DND-41 (cell line): ENCODE measurements around the gene ACBD4.

Experiments
- ATAC-seq: fragments of 200-7000 bp; cut with Tn5 transposase; 3 replicates; pipeline ENCODE4 v1.9.1; 2021; ENCODE audit warnings: low read depth; ENCODE audit not compliant: insufficient read depth
- DNase-seq: peaks from one replicate; pipeline ENCODE4 v3.0.0-alpha.2; 2020
- H2AFZ ChIP-seq: 2 replicates; pipeline ENCODE4 v1.6.0; 2012; ENCODE audit warnings: low read depth, low read length
- H3K27ac ChIP-seq: 2 replicates; pipeline ENCODE4 v1.5.1; 2012; ENCODE audit warnings: low read length, inconsistent platforms
- H3K27me3 ChIP-seq: fragments of 200-600 bp; sonication (generic); 2 replicates; pipeline ENCODE4 v1.6.0; 2012; ENCODE audit warnings: low read length, mild to moderate bottlenecking, inconsistent platforms; ENCODE audit not compliant: insufficient read depth, poor library complexity
- H3K36me3 ChIP-seq: 2 replicates; pipeline ENCODE4 v1.5.1; 2012; ENCODE audit warnings: low read length, inconsistent platforms; ENCODE audit not compliant: insufficient read depth
- H3K4me1 ChIP-seq: 2 replicates; pipeline ENCODE4 v1.5.1; 2012; ENCODE audit warnings: mild to moderate bottlenecking, low read length; ENCODE audit not compliant: insufficient read depth
- H3K4me2 ChIP-seq: 2 replicates; pipeline ENCODE4 v1.6.0; 2012; ENCODE audit warnings: mild to moderate bottlenecking, moderate library complexity, low read length, inconsistent platforms; ENCODE audit not compliant: insufficient read depth
- H3K4me3 ChIP-seq, 2 experiments: fragments of 200-600 bp in 1 of 2; shearing (Covaris generic) in 1 of 2; 2 replicates each; pipeline ENCODE4 v1.5.1; 2012 to 2016; ENCODE audit warnings: inconsistent platforms in 2 of 2, low read length in 2 of 2, mild to moderate bottlenecking in 2 of 2, low read depth in 1 of 2, moderate library complexity in 1 of 2
- H3K79me2 ChIP-seq: 2 replicates; pipeline ENCODE4 v1.6.0; 2012; ENCODE audit warnings: low read length, inconsistent platforms; ENCODE audit not compliant: insufficient read depth
- H3K9ac ChIP-seq: 2 replicates; pipeline ENCODE4 v1.6.0; 2012; ENCODE audit warnings: low read depth, mild to moderate bottlenecking, inconsistent platforms, low read length, moderate library complexity
- H3K9me3 ChIP-seq: 2 replicates; pipeline ENCODE4 v1.5.1; 2012; ENCODE audit warnings: low read length, moderate library complexity, mild to moderate bottlenecking, inconsistent platforms; ENCODE audit not compliant: insufficient read depth, severe bottlenecking
- H4K20me1 ChIP-seq: 2 replicates; pipeline ENCODE4 v1.6.0; 2012; ENCODE audit warnings: low read length; ENCODE audit not compliant: insufficient read depth
- EZH2 ChIP-seq: IDR thresholded peaks from 3 replicates; pipeline ENCODE4 v1.6.1; 2012; ENCODE audit warnings: borderline replicate concordance, low read depth, mild to moderate bottlenecking, moderate library complexity, low read length, inconsistent platforms; ENCODE audit not compliant: severe bottlenecking
- TF ChIP-seq, protein P1 (sequence below): IDR thresholded peaks from 2 replicates; pipeline ENCODE4 v1.5.1; 2012; ENCODE audit warnings: borderline replicate concordance, low read length, moderate library complexity, mild to moderate bottlenecking; ENCODE audit not compliant: poor library complexity, severe bottlenecking; ENCODE audit errors: extremely low read depth

ACBD4 gene

DNA sequence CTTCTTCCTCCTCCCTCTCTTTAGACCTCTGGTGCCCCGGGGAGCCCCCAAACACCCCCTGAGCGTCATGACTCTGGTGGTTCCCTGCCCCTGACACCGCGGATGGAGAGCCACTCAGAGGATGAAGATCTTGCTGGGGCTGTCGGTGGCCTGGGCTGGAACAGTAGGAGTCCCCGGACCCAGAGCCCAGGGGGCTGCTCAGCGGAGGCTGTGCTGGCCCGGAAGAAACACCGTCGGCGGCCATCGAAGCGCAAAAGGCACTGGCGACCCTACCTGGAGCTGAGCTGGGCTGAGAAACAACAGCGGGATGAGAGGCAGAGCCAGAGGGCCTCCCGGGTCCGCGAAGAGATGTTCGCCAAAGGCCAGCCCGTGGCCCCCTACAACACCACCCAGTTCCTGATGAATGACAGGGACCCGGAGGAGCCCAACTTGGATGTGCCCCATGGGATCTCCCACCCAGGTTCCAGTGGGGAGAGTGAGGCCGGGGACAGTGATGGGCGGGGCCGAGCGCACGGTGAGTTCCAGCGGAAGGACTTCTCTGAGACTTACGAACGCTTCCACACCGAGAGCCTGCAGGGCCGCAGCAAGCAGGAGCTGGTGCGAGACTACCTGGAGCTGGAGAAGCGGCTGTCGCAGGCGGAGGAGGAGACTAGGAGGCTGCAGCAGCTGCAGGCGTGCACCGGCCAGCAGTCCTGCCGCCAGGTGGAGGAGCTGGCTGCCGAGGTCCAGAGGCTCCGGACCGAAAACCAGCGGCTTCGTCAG, 33.7 kb downstream of the ACBD4 start:
- H2AFZ ChIP-seq, result no peak overlapping the region
- no peak overlapping the region for H3K9ac ChIP-seq
- H3K4me2 ChIP-seq, result no peak overlapping the region
- TF ChIP-seq EZH2, result no peak
- TF ChIP-seq, protein P1, sequence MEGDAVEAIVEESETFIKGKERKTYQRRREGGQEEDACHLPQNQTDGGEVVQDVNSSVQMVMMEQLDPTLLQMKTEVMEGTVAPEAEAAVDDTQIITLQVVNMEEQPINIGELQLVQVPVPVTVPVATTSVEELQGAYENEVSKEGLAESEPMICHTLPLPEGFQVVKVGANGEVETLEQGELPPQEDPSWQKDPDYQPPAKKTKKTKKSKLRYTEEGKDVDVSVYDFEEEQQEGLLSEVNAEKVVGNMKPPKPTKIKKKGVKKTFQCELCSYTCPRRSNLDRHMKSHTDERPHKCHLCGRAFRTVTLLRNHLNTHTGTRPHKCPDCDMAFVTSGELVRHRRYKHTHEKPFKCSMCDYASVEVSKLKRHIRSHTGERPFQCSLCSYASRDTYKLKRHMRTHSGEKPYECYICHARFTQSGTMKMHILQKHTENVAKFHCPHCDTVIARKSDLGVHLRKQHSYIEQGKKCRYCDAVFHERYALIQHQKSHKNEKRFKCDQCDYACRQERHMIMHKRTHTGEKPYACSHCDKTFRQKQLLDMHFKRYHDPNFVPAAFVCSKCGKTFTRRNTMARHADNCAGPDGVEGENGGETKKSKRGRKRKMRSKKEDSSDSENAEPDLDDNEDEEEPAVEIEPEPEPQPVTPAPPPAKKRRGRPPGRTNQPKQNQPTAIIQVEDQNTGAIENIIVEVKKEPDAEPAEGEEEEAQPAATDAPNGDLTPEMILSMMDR, result no peak
- H3K79me2 ChIP-seq, result no peaks in the 10 kb centered on the region
- no peak for DNase-seq
- H3K4me3 ChIP-seq, result no peak overlapping the region
- no peaks in the 10 kb centered on the region for H4K20me1 ChIP-seq
- H3K36me3 ChIP-seq, result peaks cover 5% of the 10 kb centered on the region; the same call in 1 of the 2 replicates
- H3K27ac ChIP-seq, result no peak overlapping the region
- no peak for ATAC-seq
- H3K9me3 ChIP-seq, result no peaks in the 10 kb centered on the region
- no peaks in the 10 kb centered on the region for H3K27me3 ChIP-seq
- H3K4me1 ChIP-seq, result peaks cover 24% of the 10 kb centered on the region

DNA sequence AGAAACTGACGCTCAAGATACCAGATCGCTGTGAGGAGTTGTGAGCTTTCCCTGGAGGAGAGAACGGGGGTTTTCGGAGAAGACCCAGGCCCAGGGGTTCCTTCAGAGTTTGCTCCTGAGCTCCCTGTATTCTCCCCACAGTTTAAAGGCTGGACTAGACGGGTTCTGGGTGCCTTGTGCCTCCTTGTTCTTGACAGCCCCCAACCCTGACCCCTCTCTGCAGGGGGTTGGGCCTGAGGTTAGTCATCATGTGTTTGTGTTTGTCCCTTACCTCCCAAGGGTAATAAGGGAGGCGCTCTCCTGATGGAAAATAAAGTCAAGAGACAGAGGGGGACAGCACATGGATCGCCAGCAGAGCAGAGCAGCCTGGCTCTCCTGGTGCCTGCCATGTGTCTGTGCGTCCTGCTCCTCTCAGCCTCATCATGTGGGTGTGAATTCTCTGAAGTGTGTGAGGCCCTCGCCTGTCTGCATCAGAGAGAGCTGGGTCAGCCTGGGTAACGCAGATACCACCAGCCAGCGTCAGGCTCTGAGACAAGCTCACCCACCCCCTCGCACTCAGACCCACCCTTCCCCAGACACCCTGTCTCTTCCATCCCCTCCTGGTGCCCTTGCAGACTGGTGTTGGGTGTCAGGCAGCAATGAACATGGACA, 34.9 kb downstream of the ACBD4 start:
- ATAC-seq, result no peak
- Histone ChIP-seq H3K27me3 (no peaks in the 10 kb centered on the region), H3K9me3 (no peaks in the 10 kb centered on the region), H2AFZ (no peak overlapping the region), H3K79me2 (no peaks in the 10 kb centered on the region), H3K4me3 (no peak overlapping the region), H4K20me1 (no peaks in the 10 kb centered on the region), H3K4me2 (no peak overlapping the region), H3K4me1 (peaks cover 24% of the 10 kb centered on the region), H3K9ac (no peak overlapping the region), H3K36me3 (peaks cover 5% of the 10 kb centered on the region; the same call in 1 of the 2 replicates), H3K27ac (no peak overlapping the region)
- DNase-seq, result no peak
- TF ChIP-seq EZH2, result no peak
- TF ChIP-seq, protein P1, result no peak

DNA sequence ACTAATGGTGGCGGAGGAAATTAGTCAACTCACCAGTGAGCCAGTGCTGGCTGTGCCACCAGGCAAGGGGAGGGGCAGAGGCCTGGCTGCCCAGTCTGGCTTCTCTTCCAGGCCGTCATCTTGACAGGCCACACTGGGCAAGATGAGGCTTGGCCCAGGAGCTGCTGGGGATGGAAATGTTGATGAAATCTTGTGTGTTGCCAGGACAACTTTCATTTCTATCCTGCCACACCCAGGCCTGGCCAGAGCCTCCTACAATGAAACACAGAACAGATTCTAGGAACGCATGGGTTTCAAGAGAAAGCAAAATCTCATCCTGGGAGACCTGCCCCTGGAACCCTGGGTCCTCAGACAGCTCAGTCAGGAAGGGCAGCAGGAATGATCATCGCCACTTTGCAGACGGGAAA, 35.4 kb downstream of the ACBD4 start:
- H3K4me2 ChIP-seq, result no peak overlapping the region
- H3K4me3 ChIP-seq, result no peak overlapping the region
- H3K9me3 ChIP-seq, result no peaks in the 10 kb centered on the region
- H3K36me3 ChIP-seq, result peaks cover 5% of the 10 kb centered on the region; the same call in 1 of the 2 replicates
- TF ChIP-seq EZH2, result no peak
- TF ChIP-seq, protein P1, result no peak
- DNase-seq (no peak), ATAC-seq (no peak)
- H3K9ac ChIP-seq, result no peak overlapping the region
- peak overlapping the region; percentile 97; the same call in 1 of the 2 replicates for H3K27ac ChIP-seq
- no peaks in the 10 kb centered on the region for H3K27me3 ChIP-seq
- H3K4me1 ChIP-seq, result peaks cover 24% of the 10 kb centered on the region
- no peak overlapping the region for H2AFZ ChIP-seq
- H3K79me2 ChIP-seq, result no peaks in the 10 kb centered on the region
- no peaks in the 10 kb centered on the region for H4K20me1 ChIP-seq
